ENCODE results near the gene AKT3.

- TF ChIP-seq CTCF (IDR thresholded peaks at IDR 0.05) (no peak), POLR2A (IDR thresholded peaks at IDR 0.05) (no peak)
These were observed 349.5 kb downstream of the AKT3 start for GRCh38 chr1:243500512-243500911.

Measured in thyroid gland (tissue), 4 donors.